Measurements from ENCODE around the gene SPINT2.

The SPINT2 gene

DNA sequence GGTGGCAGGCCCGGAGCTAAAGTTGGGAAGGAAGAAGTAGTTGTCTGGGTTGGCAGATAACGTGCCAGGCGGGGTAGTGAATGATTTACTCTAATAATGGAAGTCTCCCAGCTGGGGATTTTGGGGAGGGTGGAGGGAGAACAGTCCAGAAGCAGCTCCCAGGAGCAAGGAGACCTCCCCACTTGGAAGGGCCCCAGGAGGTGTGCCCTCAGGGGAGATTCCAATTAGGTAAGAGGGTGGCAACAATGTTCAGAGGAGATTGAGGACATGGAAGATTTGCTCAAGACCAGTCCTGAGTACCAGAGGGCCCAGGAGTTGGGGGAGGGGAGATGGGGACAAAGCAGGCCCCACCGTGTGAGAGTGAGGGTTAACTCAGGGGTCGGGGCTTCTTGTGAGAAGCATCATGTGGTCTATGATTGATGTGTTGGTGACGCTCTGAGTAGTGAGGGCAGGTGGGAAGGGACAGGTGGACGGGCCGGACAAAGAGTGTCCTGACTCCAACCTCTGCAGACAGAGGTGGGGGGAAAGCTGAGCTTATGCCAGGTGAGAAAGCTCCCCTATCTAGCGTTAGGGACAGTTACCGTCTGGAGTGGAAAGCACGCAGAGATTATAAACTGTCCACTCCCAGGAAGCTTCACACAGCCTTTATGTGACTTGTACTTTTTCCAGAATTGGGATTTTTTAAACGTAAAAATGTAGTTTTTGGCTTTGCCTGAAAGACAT lies 3.5 kb downstream of the SPINT2 start:
- no peak for DNase-seq (ENCODE audit: low read depth in 1 of 2, low spot score in 1 of 2)

DNA sequence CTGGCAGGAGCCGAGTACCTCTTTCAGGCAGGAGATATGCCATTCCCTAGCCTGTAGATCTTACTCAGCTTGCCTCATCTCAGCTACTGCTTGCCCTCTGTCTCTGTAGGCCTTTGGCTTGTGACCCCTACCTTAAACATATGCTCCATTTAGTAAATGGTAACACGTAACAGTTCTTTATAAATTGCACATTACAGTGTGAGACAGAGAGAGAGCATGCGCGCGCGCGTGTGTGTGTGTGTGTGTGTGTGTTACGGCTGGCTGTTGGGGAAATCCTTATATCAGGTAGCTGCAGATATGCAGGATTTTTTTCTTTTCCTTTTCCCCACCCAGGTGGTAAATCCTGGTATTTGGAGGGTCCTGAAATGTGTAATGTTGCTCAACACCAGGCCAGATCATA lies 4.2 kb downstream of the SPINT2 start:
- DNase-seq (ENCODE audit: low read depth in 1 of 2, low spot score in 1 of 2): no peak

DNA sequence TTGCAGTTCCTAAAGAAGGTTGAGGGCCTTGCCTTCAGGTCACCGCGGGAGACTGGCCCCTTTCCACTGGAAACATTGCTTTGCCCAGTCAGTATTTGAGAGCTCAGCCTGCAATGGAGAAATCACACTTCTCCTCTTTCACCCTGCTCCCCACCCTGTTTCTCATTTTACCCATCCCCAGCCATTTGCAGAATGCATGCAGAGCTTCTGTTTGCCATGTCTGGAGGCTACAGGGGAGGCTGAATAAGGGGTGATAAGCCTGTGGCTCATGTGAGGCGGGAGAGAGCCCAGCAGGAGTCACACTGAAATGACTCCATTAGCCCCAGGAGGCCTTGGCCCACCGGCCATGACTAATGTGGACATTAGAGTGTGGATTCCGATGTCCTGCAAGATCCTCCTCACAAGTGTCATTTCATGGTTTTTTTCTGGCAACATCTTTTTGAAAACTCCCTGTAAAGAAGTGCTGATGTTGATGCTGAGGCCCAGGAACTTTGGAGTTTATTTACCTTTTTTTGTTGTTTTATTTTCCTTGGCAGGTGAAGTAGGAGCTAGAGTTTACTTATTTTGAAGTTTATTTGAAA lies 6.3 kb downstream of the SPINT2 start:
- DNase-seq (ENCODE audit: low read depth in 1 of 2, low spot score in 1 of 2): no peak

DNA sequence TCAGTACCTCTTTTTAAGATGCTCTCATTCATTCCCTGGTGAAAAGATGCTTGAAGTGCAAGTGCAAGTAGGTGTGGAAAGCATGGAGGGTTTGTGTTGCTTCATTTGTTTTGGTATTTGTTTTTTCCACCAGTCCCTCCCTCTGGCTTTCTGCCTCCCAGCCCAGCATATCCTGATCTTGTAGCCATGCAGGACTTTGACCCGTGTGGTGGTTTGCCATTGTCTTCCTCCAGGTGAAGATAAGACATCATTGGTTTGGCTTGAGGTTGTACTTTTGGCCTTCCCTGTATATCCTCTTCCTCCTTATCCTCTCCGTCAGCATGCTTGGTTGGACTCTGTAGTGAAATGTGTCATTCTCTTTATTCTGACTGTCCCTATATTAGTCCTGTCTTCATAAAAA lies 9.1 kb downstream of the SPINT2 start:
- DNase-seq (ENCODE audit: low read depth in 1 of 2, low spot score in 1 of 2): no peak

DNA sequence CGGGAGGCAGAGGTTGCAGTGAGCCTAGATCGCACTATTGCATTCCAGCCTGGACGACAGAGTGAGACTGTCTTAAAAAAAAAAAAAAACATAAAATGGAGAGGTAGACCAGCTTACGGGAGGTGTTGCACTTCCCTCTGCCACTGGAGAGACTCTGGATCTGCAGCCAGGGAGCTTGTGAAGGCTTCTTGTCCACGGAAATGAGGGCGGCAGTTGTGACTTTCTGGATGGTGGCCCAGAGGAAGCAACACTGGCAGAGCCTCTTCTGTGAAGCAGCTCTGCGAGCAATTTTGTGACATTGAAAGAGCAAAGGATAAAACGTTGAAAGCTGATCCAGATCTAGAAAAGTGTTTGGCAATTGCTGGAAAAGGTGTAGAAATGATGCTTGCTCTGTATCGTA lies 10.4 kb downstream of the SPINT2 start:
- DNase-seq (ENCODE audit: low read depth in 1 of 2, low spot score in 1 of 2): no peak

DNA sequence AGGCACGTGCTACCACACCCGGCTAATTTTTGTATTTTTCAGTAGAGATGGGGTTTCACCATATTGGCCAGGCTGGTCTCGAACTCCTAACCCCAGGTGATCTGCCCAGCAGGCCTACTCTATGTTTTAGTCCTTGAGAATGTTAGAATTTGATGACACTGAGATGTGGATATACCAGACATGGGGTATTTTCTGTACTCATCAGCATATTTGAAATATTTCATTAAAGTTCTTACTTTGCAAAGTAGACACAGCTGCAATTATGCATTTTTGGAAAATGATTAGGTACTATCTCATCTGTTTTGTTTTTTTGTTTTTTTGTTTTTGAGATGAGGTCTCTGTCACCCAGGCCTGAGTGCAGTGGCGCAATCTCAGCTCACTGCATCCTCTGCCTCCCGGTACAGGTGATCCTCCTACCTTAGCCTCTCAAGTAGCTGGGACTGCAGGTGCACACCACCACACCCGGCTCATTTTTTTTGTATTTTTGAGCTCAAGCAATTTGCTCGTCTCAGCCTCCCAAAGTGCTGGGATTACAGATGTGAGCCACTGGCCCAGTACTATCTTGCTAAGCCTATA lies 12.7 kb downstream of the SPINT2 start:
- no peak for DNase-seq (ENCODE audit: low read depth in 1 of 2, low spot score in 1 of 2)

DNA sequence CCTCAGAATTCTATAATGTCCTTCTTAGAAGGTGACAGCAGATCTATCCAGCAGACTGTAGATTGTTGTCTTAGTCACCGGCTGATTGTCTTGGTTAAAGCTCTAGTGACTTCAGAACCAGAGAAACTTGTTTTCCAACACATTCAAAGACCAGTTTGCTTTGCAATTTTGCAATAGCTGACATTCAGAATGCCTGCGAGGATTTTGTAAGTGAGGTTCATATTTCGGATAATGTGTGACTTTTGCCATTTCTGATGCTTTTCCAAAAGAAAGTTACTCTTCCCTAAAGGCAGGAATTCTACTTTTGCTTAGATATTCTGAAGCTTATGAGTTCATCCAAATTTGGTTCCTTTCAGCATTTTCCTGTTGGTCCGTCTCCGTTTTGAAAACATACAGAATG lies 13.2 kb downstream of the SPINT2 start:
- DNase-seq (ENCODE audit: low read depth in 1 of 2, low spot score in 1 of 2): no peak

DNA sequence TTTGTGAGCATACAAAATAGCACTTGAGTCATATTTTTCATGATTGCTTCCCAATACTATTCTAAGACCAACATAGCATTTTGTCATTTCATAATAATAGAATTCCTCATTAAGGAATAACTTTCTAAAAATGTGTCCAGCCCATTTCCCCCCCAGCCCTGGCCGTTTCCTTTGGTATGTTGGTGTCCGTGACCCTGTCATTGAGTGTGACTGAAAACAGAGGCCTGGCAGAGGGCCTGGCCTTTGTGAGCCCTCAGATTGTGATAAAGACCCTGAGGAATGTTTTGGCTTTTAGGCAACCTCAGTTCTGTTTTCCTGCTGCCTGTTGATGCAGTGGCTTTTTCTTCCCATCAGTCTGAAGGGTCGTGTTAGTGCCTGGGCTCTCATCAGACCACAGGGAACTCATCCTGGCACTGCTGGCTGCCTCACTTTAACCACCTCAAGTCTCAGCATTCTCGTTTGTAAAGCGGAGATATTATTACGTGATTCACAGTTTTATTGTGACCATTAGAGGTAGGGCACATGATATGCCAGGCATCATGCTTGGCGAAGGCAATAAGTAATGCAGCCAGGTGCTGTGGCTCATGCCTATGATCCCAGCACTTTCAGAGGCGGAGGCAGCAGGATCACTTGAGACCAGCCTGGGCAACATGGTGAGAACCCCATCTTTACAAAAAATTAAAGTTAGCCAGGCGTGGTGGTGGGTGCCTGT lies 13.8 kb downstream of the SPINT2 start:
- no peak for DNase-seq (ENCODE audit: low read depth in 1 of 2, low spot score in 1 of 2)

DNA sequence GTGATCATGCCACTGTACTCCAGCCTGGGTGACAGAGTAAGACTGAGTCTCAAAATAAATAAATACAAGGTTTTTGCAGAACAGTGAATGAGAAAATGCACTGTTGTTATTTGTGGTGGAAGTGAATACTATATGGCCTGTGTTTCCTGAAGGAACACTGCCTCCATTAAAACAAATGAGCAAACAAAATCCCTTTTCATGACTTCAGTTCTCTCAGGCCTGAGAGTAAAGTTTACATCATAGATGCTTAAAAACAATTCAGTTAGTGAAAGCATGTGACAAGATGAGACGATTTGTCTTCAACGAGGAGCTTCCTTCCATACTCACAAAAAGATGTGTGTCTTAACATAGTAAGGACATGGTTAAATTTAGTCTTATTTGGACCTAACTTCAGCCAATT lies 14.4 kb downstream of the SPINT2 start:
- DNase-seq (ENCODE audit: low read depth in 1 of 2, low spot score in 1 of 2): no peak

DNA sequence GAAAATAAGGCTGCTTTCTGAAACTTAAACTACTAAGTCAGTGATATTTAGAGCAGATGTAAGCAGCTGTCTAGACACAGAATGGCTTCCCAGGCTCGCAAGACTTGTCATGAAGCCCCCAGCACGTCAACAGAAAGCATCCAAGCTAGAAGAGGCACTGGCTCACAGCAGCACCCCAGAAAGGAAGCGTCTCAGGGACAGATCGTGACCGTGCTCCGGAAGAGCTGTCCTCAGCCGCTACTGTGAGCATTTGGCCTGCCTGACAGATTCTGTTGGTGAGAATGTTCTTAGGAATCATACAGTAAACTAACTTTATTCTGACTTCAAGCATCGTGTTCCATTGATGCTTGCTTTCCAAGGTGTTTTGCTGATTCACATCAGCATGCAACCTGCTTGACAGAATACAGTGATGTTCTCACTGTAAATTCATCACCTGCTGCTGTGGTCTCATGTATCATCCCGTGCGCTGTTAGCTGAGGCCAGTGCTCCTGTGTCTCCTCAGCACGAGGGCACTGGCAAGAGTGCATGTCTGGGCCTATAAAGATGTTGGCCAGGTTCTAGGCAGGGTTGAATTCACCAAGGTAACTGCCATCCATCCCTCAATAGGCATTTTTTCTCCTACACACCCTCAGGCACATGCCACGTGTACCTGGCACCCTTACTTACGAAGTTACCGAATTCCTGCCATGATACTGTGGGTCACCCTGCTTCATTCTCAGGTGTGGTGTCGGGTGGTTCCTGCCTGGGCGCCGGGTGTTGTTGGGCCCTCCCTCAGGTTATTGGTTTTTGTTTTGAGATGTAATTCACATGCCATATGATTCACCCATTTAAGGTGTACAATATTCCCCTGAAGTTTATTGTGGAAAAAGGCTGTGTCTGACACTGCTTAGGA lies 15.9 kb downstream of the SPINT2 start:
- DNase-seq (ENCODE audit: low read depth in 1 of 2, low spot score in 1 of 2): no peak

DNA sequence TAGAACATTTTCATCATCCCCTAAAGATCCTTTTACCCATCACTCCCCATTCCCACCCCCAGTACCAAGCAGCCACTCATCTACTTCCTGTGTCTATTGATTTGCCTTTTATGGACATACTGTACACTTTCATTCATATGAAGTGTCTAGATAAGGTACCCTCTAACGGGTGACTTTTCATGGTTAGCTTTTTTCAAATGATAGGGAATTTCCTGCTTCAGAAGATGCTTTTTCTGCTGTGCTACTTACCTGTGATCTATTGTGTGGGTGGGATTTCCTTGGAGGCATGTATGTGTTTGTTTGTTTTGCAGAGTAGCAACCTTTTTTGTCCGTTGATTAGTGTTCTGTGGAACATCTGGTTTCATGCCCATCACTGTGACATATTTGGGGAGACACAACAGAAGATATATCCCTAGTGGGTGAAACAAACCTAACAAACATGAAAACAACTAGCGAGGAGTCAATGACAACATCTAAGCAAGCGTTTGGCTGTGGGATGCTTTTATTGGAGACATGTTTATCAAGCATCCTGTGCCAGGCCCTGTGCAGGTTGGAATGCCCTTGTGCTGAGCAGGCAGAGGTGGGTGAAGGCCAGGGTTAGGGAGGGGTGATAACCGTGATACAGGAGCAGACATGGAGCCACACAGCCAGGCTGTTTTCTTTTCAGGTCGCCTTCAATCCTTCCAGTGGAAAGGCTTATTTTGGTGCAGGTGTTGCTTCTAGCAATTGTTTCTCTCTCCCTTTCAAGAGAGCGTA lies 17.6 kb downstream of the SPINT2 start:
- DNase-seq (ENCODE audit: low read depth in 1 of 2, low spot score in 1 of 2): no peak

DNA sequence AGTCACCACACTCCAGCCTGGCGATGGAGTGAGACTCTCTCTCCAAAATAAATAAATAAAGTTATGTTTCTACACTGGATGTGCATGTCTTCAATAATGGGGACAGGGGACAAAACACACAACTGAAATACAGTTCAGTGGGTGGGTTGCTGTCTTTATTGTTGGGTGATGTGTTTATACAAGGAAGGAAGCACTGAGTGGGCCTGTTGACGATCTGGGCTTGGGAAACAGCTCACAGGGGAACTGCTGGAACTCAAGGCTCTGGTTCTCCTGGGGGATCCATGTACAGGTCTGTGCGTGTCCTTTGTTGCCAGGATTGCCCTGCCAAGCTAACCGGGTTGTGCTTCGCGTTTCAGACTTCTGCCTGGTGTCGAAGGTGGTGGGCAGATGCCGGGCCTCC lies 18.9 kb downstream of the SPINT2 start:
- DNase-seq (ENCODE audit: low read depth in 1 of 2, low spot score in 1 of 2): no peak

DNA sequence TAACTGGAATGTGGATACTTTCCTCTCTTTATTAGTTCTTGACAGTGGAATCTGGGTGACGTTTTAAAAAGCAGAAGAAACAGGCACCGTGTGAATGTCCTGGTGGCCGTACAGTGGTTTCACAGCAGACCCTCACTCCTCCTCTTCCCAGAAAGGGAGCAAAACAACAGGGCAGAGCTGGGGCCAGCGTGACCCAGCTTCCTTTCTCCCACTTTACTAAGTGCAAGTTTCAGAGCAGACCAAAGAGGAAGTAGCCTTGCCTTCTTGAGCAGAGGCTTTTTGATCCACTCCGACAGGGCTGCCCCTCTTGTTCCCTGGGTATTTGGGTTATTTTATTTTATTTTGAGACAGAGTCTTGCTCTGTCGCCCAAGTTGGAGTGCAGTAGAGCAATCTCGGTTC lies 20.0 kb downstream of the SPINT2 start:
- no peak for DNase-seq (ENCODE audit: low read depth in 1 of 2, low spot score in 1 of 2)

DNA sequence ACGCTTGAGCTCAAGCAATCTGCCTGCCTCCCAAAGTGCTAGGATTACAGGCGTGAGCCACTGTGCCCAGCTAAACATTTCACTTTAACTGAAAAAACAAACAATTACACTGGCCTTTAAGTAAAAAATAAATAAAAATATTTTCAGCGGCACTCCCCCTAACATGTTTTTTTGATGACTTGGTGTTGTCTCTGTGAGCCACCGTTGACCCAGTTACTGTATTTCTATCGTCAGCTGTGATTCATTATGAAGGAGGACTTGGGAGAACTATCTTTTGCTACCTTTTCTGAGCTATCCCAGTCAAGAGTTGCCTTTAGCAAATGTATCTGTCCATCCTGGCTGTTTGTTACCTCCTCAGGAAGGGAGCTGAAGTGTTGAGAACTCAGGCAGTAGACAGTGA lies 21.2 kb downstream of the SPINT2 start:
- no peak for DNase-seq (ENCODE audit: low read depth in 1 of 2, low spot score in 1 of 2)

DNA sequence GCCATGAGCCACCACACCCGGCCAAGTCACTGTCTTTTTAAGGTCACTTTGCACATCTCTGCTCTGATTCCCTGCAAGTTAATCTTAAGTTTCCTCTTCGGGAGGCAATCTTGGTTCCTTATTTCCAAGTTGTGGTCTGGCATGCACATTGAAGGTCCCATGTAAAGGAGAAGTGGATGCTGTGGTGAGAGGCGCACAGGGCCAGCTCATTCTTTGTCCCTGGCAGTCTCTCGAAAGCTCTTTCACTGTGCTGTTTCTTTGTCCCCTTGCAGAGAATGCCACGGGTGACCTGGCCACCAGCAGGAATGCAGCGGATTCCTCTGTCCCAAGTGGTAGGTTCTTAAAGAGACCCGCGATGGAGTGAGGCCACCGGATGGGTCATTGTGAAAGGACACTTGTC lies 23.2 kb downstream of the SPINT2 start:
- no peak for DNase-seq (ENCODE audit: low read depth in 1 of 2, low spot score in 1 of 2)

DNA sequence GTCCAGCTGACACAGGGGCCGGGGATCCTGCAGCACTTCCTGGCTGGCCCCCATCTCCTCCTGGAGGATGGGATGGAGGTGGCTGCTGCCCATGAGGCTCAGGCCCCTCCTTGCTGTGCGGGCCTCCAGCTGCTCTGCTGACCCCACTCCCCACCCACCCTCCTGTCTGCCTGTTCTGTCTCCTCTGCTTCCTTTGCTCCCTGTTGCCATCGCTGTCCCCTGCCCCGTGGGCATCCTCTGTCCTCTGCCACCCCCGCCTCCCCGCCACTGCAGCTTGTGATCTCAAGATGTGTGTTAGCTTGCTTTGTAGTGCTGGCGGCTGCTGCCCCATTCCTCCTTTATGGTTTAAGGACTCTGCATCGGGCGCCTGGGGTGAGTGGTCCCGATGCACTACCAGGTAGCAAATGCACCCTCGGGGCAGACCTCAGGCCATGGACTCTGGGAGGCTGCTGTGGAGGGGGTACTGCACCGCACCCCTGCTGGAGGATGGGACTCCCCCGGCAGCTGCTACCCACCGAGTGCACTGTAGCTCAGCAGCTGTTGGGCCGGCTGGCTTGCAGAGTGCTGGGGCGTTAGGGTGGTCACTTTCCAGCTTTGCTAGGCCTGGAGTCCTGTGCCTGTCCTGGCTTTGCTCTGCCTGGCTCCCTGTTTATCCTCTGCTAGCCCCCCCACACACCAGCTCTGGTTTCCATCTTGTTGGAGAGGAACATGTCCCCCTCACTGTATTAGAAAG lies 23.9 kb downstream of the SPINT2 start:
- DNase-seq (ENCODE audit: low read depth in 1 of 2, low spot score in 1 of 2): no peak

DNA sequence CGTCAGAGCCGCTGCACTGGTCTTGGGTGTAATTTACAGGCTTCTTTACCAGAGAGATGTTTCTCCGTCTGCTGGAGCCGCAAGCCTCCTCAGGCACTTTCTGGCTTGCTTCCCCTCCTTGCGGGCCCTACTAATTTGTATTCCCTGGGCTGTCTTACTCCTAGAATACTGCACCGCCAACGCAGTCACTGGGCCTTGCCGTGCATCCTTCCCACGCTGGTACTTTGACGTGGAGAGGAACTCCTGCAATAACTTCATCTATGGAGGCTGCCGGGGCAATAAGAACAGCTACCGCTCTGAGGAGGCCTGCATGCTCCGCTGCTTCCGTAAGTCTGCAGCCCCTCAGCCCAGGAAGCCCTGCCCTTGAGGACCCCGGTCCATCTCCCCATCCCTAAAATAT lies 25.6 kb downstream of the SPINT2 start:
- no peak for DNase-seq (ENCODE audit: low read depth in 1 of 2, low spot score in 1 of 2)

DNA sequence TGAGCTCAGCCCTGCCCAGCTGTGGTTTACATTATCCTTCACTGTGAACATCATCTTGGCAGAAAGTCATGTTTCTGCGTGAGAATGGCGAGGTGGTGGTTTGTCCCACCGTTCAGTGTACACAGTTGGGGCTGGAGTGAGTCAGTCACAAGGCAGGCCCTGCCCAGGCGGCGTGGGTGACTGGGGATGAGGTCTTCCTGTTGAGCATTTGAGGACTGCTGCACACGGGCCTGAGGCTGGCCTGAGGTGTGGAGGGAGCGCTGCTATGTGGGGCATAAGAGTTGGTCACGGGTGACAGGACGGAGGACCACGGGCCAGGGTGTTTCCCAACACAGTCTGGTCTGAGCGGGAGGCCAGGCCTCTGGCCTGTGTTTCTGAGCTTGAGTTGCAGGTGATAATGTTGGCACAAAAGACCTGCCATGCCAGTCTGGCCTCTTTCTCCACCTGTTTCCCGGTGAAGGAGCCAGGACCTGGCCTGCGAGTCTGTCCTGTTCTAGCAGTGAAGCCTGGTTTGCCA lies 26.3 kb downstream of the SPINT2 start:
- DNase-seq (ENCODE audit: low read depth in 1 of 2, low spot score in 1 of 2): no peak

DNA sequence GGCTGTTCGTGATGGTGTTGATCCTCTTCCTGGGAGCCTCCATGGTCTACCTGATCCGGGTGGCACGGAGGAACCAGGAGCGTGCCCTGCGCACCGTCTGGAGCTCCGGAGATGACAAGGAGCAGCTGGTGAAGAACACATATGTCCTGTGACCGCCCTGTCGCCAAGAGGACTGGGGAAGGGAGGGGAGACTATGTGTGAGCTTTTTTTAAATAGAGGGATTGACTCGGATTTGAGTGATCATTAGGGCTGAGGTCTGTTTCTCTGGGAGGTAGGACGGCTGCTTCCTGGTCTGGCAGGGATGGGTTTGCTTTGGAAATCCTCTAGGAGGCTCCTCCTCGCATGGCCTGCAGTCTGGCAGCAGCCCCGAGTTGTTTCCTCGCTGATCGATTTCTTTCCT lies 27.5 kb downstream of the SPINT2 start:
- DNase-seq (ENCODE audit: low read depth in 1 of 2, low spot score in 1 of 2): no peak

DNA sequence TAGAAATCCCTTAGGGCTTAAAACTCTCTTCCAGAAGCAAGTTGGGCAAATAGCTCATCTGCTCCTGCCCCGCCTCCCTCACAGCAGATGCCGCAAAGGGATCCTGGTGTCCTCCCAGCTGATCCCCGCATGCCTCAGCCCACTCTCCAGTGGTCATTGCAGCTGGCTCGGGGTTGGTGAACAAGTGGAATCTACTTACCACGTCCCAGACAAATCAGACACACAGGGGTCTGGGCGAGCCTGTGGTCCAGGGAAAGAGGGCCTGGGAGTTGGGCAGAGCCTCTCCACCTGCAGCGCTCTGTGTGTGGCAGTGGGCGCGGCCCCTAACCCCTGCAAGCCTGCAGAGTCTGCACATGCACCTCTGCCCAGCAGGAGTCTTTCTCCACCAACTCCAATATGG lies 28.9 kb downstream of the SPINT2 start:
- DNase-seq (ENCODE audit: low read depth in 1 of 2, low spot score in 1 of 2): no peak

Measured in stimulated activated CD4-positive, alpha-beta T cell treated with anti-CD3 and anti-CD28 coated beads, Interleukin-15, amount 100 ng/mL, for 1 hour (primary cell).